Neutrophil (primary cell): Measurements from ENCODE around the gene NCKAP5L.

Source experiments
- H3K27ac ChIP-seq: fragments of 200-600 bp; sonication (generic); 2 replicates; pipeline ENCODE4 v1.5.1; 2016; ENCODE audit warnings: mild to moderate bottlenecking, moderate library complexity
- H3K27me3 ChIP-seq: fragments of 200-600 bp; sonication (generic); 2 replicates; pipeline ENCODE4 v1.6.0; 2016; ENCODE audit warnings: mild to moderate bottlenecking
- H3K36me3 ChIP-seq: fragments of 200-600 bp; sonication (generic); 2 replicates; pipeline ENCODE4 v1.5.1; 2017
- H3K4me1 ChIP-seq, 2 experiments: fragments of 200-600 bp in 1 of 2; sonication (generic) in 1 of 2; 1 replicate in 1 of 2; 2 replicates in 1 of 2; pipeline versions ENCODE4 v1.5.1 to v1.6.1; 2013 to 2016; ENCODE audit warnings: low read depth in 1 of 2, low read length in 1 of 2, mild to moderate bottlenecking in 1 of 2, moderate library complexity in 1 of 2; ENCODE audit not compliant: control insufficient read depth in 1 of 2, insufficient read depth in 1 of 2
- H3K4me3 ChIP-seq, 2 experiments: fragments of 200-600 bp in 1 of 2; sonication (generic) in 1 of 2; 1 replicate in 1 of 2; 2 replicates in 1 of 2; pipeline ENCODE4 v1.5.1; 2013 to 2016; ENCODE audit warnings: low read depth in 1 of 2, low read length in 1 of 2, mild to moderate bottlenecking in 1 of 2, moderate library complexity in 1 of 2
- H3K9me3 ChIP-seq: fragments of 200-600 bp; sonication (generic); 2 replicates; pipeline ENCODE4 v1.5.1; 2016
- TF ChIP-seq, protein P1 (sequence below): fragments of 200-600 bp; sonication (generic); IDR thresholded peaks from 2 replicates; pipeline ENCODE4 v1.5.1; 2016; ENCODE audit warnings: antibody characterized with exemption

Gene NCKAP5L

GRCh38 chr12:49818241-49818895 lies 9.8 kb downstream of the NCKAP5L start:
- Histone ChIP-seq H3K9me3 (no peaks in the 10 kb centered on the region), H3K4me1 (peaks cover 15 to 17% of the 10 kb centered on the region in 2 experiments), H3K27ac (no peak overlapping the region), H3K36me3 (no peaks in the 10 kb centered on the region), H3K27me3 (no peaks in the 10 kb centered on the region), H3K4me3 (no peak overlapping the region)
- TF ChIP-seq, protein P1, sequence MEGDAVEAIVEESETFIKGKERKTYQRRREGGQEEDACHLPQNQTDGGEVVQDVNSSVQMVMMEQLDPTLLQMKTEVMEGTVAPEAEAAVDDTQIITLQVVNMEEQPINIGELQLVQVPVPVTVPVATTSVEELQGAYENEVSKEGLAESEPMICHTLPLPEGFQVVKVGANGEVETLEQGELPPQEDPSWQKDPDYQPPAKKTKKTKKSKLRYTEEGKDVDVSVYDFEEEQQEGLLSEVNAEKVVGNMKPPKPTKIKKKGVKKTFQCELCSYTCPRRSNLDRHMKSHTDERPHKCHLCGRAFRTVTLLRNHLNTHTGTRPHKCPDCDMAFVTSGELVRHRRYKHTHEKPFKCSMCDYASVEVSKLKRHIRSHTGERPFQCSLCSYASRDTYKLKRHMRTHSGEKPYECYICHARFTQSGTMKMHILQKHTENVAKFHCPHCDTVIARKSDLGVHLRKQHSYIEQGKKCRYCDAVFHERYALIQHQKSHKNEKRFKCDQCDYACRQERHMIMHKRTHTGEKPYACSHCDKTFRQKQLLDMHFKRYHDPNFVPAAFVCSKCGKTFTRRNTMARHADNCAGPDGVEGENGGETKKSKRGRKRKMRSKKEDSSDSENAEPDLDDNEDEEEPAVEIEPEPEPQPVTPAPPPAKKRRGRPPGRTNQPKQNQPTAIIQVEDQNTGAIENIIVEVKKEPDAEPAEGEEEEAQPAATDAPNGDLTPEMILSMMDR, result no peak

GRCh38 chr12:49813131-49813530 lies 15.1 kb downstream of the NCKAP5L start:
- Histone ChIP-seq H3K4me3 (no peak overlapping the region), H3K9me3 (no peaks in the 10 kb centered on the region), H3K27me3 (no peaks in the 10 kb centered on the region), H3K4me1 (no peaks in the 10 kb centered on the region), H3K36me3 (no peaks in the 10 kb centered on the region), H3K27ac (no peak overlapping the region)
- TF ChIP-seq, protein P1, result no peak

- H3K27me3 ChIP-seq, result no peaks in the 10 kb centered on the region
- no peak overlapping the region for H3K4me3 ChIP-seq
- H3K36me3 ChIP-seq, result no peaks in the 10 kb centered on the region
- H3K4me1 ChIP-seq, result no peaks in the 10 kb centered on the region
- no peaks in the 10 kb centered on the region for H3K9me3 ChIP-seq
- no peak overlapping the region for H3K27ac ChIP-seq
- TF ChIP-seq, protein P1, result no peak
Observed at GRCh38 chr12:49811961-49812401, 16.2 kb downstream of the NCKAP5L start.

- no peaks in the 10 kb centered on the region for H3K9me3 ChIP-seq
- no peak overlapping the region for H3K27ac ChIP-seq
- H3K4me1 ChIP-seq, result no peaks in the 10 kb centered on the region
- no peaks in the 10 kb centered on the region for H3K27me3 ChIP-seq
- H3K4me3 ChIP-seq, result no peak overlapping the region
- TF ChIP-seq, protein P1, result no peak
- no peaks in the 10 kb centered on the region for H3K36me3 ChIP-seq
Observed at GRCh38 chr12:49811136-49811535, 17.1 kb downstream of the NCKAP5L start.

DNA sequence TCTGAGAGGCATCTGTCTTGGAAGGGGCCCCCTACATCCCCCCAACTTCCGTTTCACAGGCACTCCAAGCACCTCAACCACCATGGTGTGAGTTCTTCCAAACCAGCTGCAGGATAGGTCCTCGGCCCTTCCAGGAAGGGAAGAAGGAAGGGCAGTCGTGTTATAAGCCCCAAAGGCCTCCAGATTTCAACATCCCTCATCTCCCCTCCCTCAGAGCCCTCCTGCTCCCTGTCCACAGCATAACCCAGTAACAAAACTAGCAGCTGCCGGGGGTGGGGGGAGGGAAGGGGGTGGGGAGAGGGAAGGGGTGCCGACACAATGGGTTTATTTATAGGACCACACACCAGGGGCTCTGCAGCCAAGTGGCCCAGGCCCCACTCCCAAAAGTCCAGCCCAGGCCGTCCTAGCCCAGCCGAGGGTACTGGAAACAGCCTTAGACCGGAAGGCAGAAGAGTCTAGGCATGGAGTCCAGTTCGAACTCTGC lies 18.3 kb downstream of the NCKAP5L start:
- H3K36me3 ChIP-seq, result peaks cover 3% of the 10 kb centered on the region
- no peaks in the 10 kb centered on the region for H3K4me1 ChIP-seq
- H3K9me3 ChIP-seq, result no peaks in the 10 kb centered on the region
- H3K4me3 ChIP-seq, result no peak overlapping the region
- no peak overlapping the region for H3K27ac ChIP-seq
- no peaks in the 10 kb centered on the region for H3K27me3 ChIP-seq
- TF ChIP-seq, protein P1, result no peak
